Measurements from ENCODE around the gene CCR7. TPM values are rescaled to one million over a fixed set of nuclear protein-coding genes. Genes with fewer than 3 reads are reported as not detected.
"Not testable (repeated sequence)": the region's sequence is repeated elsewhere in the genome, so short reads cannot be mapped to it uniquely, and the experiment has no call there.

The CCR7 gene
- total RNA-seq, 1 experiment from 2014 or later, result not detected

- no peak for DNase-seq (ENCODE audit: low spot score)
Measured at GRCh38 chr17:40551091-40551878, 14.0 kb downstream of the CCR7 start.

- no peak for DNase-seq (ENCODE audit: low spot score)
Measured at GRCh38 chr17:40550608-40551007, 14.7 kb downstream of the CCR7 start.

- peak; percentile 68 for DNase-seq (ENCODE audit: low spot score)
Measured at GRCh38 chr17:40548982-40549685, 16.1 kb downstream of the CCR7 start.

GRCh38 chr17:40548491-40548981, 16.7 kb downstream of the CCR7 start:
- no peak for DNase-seq (ENCODE audit: low spot score)

GRCh38 chr17:40547785-40548478, 17.3 kb downstream of the CCR7 start:
- no peak for DNase-seq (ENCODE audit: low spot score)

GRCh38 chr17:40547079-40547784, 18.0 kb downstream of the CCR7 start:
- peak; percentile 58 for DNase-seq (ENCODE audit: low spot score)

GRCh38 chr17:40546497-40546896, 18.8 kb downstream of the CCR7 start:
- not testable (repeated sequence) for DNase-seq (ENCODE audit: low spot score)

- DNase-seq (ENCODE audit: low spot score), result no peak
Measured at GRCh38 chr17:40545660-40546059, 19.6 kb downstream of the CCR7 start.

GRCh38 chr17:40542558-40543411, 22.5 kb downstream of the CCR7 start:
- no peak for DNase-seq (ENCODE audit: low spot score)

- no peak for DNase-seq (ENCODE audit: low spot score)
Measured at GRCh38 chr17:40541873-40542557, 23.3 kb downstream of the CCR7 start.

- DNase-seq (ENCODE audit: low spot score), result peak; percentile 46
Measured at GRCh38 chr17:40541060-40541872, 24.0 kb downstream of the CCR7 start.

- no peak for DNase-seq (ENCODE audit: low spot score)
Measured at GRCh38 chr17:40540448-40540847, 24.8 kb downstream of the CCR7 start.

GRCh38 chr17:40539711-40540411, 25.4 kb downstream of the CCR7 start:
- DNase-seq (ENCODE audit: low spot score), result no peak

- DNase-seq (ENCODE audit: low spot score), result no peak
Measured at GRCh38 chr17:40538936-40539705, 26.2 kb downstream of the CCR7 start.

GRCh38 chr17:40538019-40538935, 27.0 kb downstream of the CCR7 start:
- no peak for DNase-seq (ENCODE audit: low spot score)

All from HT-29 (cell line).